ENCODE data around the gene FILIP1. TPM values are rescaled to one million over a fixed set of nuclear protein-coding genes. Genes with fewer than 3 reads are reported as not detected.

Gene FILIP1
- total RNA-seq, 1 donor from 2014 or later: under 0.01 TPM

GRCh38 chr6:75288023-75288422 is 205.6 kb downstream of the FILIP1 start:
- Histone ChIP-seq H3K4me3 (ENCODE audit: low read depth, low read length) (no peak overlapping the region), H3K36me3 (ENCODE audit: control insufficient read depth, insufficient read depth, low read length) (no peaks in the 10 kb centered on the region), H3K27me3 (ENCODE audit: control insufficient read depth, insufficient read depth, low read length) (no peaks in the 10 kb centered on the region)
- DNase-seq (ENCODE audit: low read depth): peak; percentile 42
- TF ChIP-seq CTCF (IDR thresholded peaks at IDR 0.05; ENCODE audit: insufficient read depth, low read length, severe bottlenecking): no peak
- no peak for FAIRE-seq

- FAIRE-seq (no peak), DNase-seq (ENCODE audit: low read depth) (no peak)
- H3K27me3 ChIP-seq (ENCODE audit: control insufficient read depth, insufficient read depth, low read length): no peaks in the 10 kb centered on the region
- H3K4me3 ChIP-seq (ENCODE audit: low read depth, low read length): no peak overlapping the region
- no peaks in the 10 kb centered on the region for H3K36me3 ChIP-seq (ENCODE audit: control insufficient read depth, insufficient read depth, low read length)
- TF ChIP-seq CTCF (IDR thresholded peaks at IDR 0.05; ENCODE audit: insufficient read depth, low read length, severe bottlenecking): no peak
Measured at GRCh38 chr6:75287424-75287823, 206.2 kb downstream of the FILIP1 start.

DNA sequence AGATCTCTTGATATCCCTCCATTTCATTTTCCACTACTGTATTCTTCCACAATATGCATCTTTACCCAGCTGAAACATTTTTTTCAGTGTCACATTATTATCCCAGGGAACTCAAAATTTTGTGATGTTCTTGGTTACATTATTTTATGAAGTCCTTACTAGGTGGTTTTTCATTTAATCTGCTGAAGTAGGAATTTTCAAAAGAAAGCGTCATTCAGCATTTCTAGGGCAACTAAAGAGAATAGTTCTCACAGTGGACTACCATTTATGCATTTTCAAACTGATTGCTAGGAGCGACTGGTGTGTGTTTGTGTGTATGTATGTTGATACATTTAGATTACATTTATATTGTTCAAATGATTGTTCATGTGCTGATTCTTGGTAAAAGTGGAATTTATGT is 206.6 kb downstream of the FILIP1 start:
- Histone ChIP-seq H3K36me3 (ENCODE audit: control insufficient read depth, insufficient read depth, low read length) (no peaks in the 10 kb centered on the region), H3K27me3 (ENCODE audit: control insufficient read depth, insufficient read depth, low read length) (no peaks in the 10 kb centered on the region), H3K4me3 (ENCODE audit: low read depth, low read length) (no peak overlapping the region)
- TF ChIP-seq CTCF (IDR thresholded peaks at IDR 0.05; ENCODE audit: insufficient read depth, low read length, severe bottlenecking): no peak
- FAIRE-seq: no peak
- DNase-seq (ENCODE audit: low read depth): no peak

DNA sequence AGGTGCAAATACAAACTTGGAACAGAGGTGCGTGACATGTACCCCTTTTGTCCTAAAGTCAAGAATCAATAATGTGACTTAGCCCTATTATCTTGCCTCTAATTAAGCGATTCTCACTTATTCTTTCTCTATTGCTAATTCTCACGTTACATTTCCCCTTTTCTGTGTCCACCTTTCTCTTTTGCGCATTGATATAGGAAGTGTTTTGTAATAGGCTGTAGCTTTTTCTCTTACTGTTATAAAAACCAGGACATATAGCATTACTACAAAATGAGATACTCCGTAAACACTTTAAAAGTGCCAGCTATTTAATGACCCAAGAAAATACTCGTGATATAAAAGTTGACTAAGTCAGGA is 208.3 kb downstream of the FILIP1 start:
- Histone ChIP-seq H3K4me3 (ENCODE audit: low read depth, low read length) (peak overlapping the region; percentile 90), H3K36me3 (ENCODE audit: control insufficient read depth, insufficient read depth, low read length) (no peaks in the 10 kb centered on the region), H3K27me3 (ENCODE audit: control insufficient read depth, insufficient read depth, low read length) (no peaks in the 10 kb centered on the region)
- TF ChIP-seq CTCF (IDR thresholded peaks at IDR 0.05; ENCODE audit: insufficient read depth, low read length, severe bottlenecking): no peak
- FAIRE-seq: no peak
- DNase-seq (ENCODE audit: low read depth): peak; percentile 37

GRCh38 chr6:75284632-75285282 is 208.8 kb downstream of the FILIP1 start, which contains the start of gene TMEM30A:
TSS of gene TMEM30A (minus strand) at chr6:75284792. CDS start at chr6:75284638, 154 bp downstream.
- Histone ChIP-seq H3K36me3 (ENCODE audit: control insufficient read depth, insufficient read depth, low read length) (no peaks in the 10 kb centered on the region), H3K27me3 (ENCODE audit: control insufficient read depth, insufficient read depth, low read length) (no peaks in the 10 kb centered on the region), H3K4me3 (ENCODE audit: low read depth, low read length) (peak within 1 kb of the TSS; percentile 90)
- peak; percentile 99 for FAIRE-seq
- DNase-seq (ENCODE audit: low read depth): peak; percentile 98
- TF ChIP-seq CTCF (IDR thresholded peaks at IDR 0.05; ENCODE audit: insufficient read depth, low read length, severe bottlenecking): no peak
